MM.1S (cell line): ENCODE data around the gene XAGE5.

Source experiments
- CTCF ChIP-seq: fragments of 300-600 bp; sonication (generic); IDR thresholded peaks from 2 replicates; pipeline ENCODE4 v1.5.1; 2016; ENCODE audit warnings: antibody characterized with exemption, low read length, mixed read lengths
- EZH2 ChIP-seq: fragments of 300-600 bp; sonication (generic); optimal IDR thresholded peaks from 2 replicates; pipeline ENCODE3; 2017; ENCODE audit warnings: low read depth, mild to moderate bottlenecking, antibody characterized with exemption, low read length, mixed read lengths
- EZH2phosphoT487 ChIP-seq: fragments of 300-600 bp; sonication (generic); IDR thresholded peaks from 2 replicates; pipeline ENCODE4 v1.6.1; 2018; ENCODE audit warnings: antibody characterized with exemption, low read length

GRCh38 chrX:52824608-52825007, 13.5 kb downstream of the XAGE5 start:
- TF ChIP-seq CTCF, result no peak
- no peak for TF ChIP-seq EZH2
- TF ChIP-seq EZH2phosphoT487, result no peak
